GM13976 (cell line): ENCODE results near the gene ZSCAN5B.
A peak's percentile ranks its signal among the peaks of the same experiment; 100 is the strongest.

Source experiments
- DNase-seq: peaks from one replicate; pipeline ENCODE4 v3.0.0; 2012; ENCODE audit warnings: low spot score
- in situ Hi-C: fragments of 300-500 bp; cut with MboI; formaldehyde crosslinking; loops from one replicate; pipeline ENCODE4 v1.12.0; 2022; ENCODE audit warnings: low sequenced_read_pairs, mixed read lengths, inconsistent platforms; ENCODE audit not compliant: unreplicated experiment
- TF ChIP-seq, protein P1 (sequence below): IDR thresholded peaks from 2 replicates; pipeline ENCODE4 v1.5.1; 2012; ENCODE audit warnings: borderline replicate concordance, mild to moderate bottlenecking; ENCODE audit not compliant: insufficient read depth; ENCODE audit errors: extremely low read depth, missing control alignments, control extremely low read depth

ZSCAN5B gene

DNA sequence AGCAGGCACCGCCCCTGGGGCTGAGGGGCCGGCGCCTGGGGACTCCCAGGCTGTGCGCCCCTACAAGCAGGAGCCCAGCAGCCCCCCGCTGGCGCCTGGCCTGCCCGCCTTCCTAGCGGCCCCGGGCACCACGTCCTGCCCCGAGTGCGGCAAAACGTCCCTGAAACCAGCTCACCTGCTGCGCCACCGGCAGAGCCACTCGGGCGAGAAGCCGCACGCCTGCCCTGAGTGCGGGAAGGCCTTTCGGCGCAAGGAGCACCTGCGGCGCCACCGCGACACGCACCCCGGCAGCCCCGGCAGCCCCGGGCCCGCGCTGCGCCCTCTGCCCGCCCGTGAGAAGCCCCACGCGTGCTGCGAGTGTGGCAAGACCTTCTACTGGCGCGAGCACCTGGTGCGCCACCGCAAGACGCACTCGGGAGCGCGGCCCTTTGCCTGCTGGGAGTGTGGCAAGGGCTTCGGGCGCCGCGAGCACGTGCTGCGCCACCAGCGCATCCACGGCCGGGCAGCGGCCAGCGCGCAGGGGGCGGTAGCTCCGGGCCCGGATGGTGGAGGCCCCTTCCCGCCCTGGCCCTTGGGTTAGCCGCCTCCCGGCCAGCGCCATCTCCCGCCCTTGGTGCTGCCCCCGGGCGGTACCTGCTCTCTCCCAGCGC lies 37.8 kb downstream of the ZSCAN5B start:
- TF ChIP-seq, protein P1, sequence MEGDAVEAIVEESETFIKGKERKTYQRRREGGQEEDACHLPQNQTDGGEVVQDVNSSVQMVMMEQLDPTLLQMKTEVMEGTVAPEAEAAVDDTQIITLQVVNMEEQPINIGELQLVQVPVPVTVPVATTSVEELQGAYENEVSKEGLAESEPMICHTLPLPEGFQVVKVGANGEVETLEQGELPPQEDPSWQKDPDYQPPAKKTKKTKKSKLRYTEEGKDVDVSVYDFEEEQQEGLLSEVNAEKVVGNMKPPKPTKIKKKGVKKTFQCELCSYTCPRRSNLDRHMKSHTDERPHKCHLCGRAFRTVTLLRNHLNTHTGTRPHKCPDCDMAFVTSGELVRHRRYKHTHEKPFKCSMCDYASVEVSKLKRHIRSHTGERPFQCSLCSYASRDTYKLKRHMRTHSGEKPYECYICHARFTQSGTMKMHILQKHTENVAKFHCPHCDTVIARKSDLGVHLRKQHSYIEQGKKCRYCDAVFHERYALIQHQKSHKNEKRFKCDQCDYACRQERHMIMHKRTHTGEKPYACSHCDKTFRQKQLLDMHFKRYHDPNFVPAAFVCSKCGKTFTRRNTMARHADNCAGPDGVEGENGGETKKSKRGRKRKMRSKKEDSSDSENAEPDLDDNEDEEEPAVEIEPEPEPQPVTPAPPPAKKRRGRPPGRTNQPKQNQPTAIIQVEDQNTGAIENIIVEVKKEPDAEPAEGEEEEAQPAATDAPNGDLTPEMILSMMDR: no peak
- in situ Hi-C loops: no loop called here
- no peak for DNase-seq

DNA sequence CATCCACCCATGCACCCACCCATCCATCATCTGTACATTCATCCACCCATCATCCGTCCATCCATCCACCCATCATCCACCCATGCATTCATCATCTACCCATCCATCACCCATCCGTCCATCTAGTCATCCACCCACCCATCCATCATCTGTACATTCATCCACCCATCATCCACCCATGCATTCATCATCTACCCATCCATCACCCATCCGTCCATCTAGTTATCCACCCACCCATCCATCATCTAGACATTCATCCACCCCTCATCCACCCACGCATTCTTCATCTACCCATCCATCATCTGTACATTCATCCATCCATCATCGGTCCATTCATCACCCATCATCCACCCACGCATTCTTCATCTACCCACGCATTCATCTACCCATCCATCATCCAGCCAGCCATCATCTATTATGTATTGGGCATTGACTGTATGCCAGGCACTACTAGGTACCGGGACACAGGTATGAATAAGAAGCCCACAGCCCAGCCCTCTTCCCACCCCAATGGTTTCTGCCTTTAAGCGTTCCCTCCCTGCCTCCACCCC lies 38.5 kb downstream of the ZSCAN5B start:
- TF ChIP-seq, protein P1: no peak
- in situ Hi-C loops: no loop called here
- DNase-seq: no peak

DNA sequence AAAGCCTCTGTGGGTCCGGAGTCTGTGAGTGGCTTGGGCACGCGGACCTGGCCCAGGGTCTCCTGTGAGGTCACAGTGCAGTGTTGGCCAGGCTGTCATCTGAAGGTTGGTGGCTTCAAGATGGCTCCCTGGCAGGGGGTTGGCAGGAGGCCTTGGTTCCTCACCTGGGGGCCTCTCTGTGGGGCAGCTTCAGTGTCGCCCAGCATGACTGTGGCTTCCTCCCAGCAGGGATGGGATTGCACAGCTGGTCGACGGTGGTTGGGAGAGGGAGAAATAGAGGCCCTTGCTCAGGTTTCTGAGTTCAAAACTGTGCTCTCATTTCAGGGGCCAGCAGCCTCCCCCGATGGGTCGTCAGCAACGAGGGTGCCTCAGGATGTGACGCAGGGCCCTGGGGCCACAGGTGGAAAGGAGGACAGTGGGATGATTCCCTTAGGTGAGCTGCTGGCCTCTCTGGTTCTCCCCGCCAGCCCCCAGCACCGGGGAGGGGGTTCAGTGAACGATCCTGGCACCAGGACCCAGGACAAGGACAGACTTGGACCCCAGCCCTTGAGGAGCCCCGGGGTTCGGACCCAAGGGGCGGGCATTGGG lies 39.3 kb downstream of the ZSCAN5B start:
- TF ChIP-seq, protein P1: no peak
- no peak for DNase-seq
- in situ Hi-C loops: no loop called here

DNA sequence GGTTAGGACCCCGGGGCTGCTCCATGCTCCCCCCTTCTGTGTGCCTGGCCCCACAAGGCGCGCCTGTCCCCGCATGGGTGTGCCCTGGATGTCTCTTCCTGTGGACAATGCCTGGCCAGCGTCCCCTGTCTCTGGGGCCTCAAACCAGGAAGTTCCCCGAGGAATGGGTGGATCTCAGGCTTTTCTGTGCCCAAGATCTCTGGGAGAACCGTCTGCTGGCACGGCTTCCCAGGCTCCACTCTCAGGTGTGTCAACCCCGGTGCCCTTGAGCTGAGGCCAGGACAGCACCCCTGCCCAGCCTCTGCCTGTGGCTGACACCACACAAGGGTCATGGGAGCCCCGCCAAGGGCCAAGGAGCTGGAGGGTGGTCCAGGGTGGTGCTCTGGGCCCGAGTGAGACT lies 40.8 kb downstream of the ZSCAN5B start:
- no peak for DNase-seq
- TF ChIP-seq, protein P1: no peak
- in situ Hi-C loops: no loop called here

DNA sequence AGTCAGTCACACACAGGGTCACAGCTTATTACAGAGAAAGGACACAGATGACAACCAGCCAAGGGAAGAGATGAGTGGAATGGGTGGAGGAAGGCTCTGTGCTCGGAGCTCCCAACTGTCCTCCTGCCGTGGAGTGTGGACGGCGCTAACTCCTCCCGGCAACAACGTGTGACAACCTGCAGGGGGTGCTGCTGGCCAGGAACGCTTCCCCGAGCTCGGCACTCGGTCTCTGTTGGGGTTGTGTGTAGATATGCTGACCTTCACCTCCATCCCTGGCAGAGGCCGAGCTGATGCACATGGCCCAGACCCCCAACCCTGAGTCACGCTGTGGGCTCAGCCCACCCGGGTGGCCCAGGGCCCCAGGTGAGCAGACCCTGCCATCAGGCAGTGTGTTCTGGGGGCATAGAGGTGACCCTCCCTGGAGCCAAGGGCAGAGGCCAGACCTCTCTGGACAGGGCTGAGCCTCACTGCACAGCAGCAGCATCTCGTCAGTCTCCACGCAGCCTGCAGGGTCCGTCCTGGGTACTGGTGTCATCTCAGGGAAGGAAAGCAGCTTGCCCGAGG lies 42.4 kb downstream of the ZSCAN5B start:
- peak; percentile 43 for DNase-seq
- in situ Hi-C loops: no loop called here
- TF ChIP-seq, protein P1: no peak

DNA sequence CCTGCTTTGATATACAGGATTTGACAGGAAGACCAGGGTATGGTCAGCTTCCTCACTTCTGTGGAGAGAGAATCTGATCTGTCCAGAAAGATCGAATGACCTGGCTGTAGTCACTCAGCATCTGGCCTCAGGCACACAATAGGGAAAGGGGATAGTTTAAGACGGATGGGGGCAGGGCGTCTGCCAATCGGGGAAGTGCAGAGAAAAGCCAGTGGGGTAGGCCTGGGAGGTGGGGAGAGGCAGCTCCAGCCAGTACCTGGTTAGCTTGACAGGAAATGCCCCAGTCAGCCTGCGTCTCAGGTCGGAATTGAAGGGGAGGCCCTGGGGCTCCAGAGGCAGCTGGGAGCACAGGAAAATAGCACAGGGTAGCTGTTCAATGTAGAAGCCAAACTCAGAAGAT lies 44.1 kb downstream of the ZSCAN5B start:
- TF ChIP-seq, protein P1: no peak
- in situ Hi-C loops: no loop called here
- DNase-seq: no peak
